ENCODE results near the gene MAD1L1. TPM values are rescaled to one million over a fixed set of nuclear protein-coding genes. Genes with fewer than 3 reads are reported as not detected.
"Not testable (repeated sequence)": the region's sequence is repeated elsewhere in the genome, so short reads cannot be mapped to it uniquely, and the experiment has no call there.

The MAD1L1 gene
- total and polyA plus RNA-seq, 8 donors, result 21.4 to 58.8 (median 22.5) TPM

DNA sequence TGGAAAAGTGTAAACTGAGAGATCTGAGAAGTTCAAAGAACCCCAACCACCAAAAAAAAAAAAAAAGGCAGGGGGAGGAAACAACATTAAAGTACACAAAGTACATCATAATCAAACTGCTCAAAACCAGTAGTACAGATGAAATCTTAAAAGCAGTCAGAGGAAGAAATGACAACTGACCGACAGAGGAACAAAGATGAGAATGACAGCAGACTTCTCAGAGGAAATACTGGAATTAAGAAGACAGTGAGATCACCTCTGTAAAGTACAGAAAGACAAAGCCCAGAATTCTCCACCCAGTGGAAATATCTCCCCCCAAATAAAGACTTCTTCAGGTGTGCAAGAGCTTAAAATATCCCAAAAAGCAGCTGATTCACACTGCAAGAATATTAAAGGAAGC, 403.1 kb downstream of the MAD1L1 start:
- H3K9me3 ChIP-seq; H3K27me3 ChIP-seq; DNase-seq; intact Hi-C loops (cut with DNase I); H3K4me1 ChIP-seq; ATAC-seq; H3K4me3 ChIP-seq; H3K27ac ChIP-seq; H3K36me3 ChIP-seq: not testable (repeated sequence)

DNA sequence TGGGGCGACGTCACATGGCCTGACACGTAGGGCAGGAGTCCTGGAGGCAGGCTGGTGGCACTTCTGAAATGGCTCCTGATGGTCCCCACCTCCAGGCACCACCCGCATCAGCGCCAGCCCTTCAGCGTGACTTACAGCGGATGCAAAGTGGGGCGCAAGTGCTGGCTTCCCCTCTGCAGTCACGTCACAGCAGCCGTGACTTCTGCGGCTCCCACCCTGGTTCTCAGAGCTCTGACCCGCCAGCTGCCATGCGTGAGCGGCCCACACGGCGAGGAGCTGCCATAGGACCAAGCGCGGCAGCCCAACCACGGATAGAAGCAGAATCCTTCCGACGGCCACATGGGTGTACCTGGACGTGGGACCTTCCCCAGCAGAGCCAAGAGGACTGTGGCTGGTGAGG, 403.6 kb downstream of the MAD1L1 start:
- no peaks in the 10 kb centered on the region for H3K4me1 ChIP-seq
- H3K36me3 ChIP-seq, result no peaks in the 10 kb centered on the region
- H3K27ac ChIP-seq, result no peak overlapping the region
- TF ChIP-seq, protein P1, sequence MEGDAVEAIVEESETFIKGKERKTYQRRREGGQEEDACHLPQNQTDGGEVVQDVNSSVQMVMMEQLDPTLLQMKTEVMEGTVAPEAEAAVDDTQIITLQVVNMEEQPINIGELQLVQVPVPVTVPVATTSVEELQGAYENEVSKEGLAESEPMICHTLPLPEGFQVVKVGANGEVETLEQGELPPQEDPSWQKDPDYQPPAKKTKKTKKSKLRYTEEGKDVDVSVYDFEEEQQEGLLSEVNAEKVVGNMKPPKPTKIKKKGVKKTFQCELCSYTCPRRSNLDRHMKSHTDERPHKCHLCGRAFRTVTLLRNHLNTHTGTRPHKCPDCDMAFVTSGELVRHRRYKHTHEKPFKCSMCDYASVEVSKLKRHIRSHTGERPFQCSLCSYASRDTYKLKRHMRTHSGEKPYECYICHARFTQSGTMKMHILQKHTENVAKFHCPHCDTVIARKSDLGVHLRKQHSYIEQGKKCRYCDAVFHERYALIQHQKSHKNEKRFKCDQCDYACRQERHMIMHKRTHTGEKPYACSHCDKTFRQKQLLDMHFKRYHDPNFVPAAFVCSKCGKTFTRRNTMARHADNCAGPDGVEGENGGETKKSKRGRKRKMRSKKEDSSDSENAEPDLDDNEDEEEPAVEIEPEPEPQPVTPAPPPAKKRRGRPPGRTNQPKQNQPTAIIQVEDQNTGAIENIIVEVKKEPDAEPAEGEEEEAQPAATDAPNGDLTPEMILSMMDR (IDR thresholded peaks at IDR 0.05), result no peak
- peaks cover 0 to 8% of the 10 kb centered on the region in 2 donors for H3K9me3 ChIP-seq
- DNase-seq (peak in 2 of 4 donors; percentile 24 to 49), ATAC-seq (no peak)
- no peaks in the 10 kb centered on the region for H3K27me3 ChIP-seq
- no peak overlapping the region for H3K4me3 ChIP-seq
- intact Hi-C loops (cut with DNase I), result no loop called here

DNA sequence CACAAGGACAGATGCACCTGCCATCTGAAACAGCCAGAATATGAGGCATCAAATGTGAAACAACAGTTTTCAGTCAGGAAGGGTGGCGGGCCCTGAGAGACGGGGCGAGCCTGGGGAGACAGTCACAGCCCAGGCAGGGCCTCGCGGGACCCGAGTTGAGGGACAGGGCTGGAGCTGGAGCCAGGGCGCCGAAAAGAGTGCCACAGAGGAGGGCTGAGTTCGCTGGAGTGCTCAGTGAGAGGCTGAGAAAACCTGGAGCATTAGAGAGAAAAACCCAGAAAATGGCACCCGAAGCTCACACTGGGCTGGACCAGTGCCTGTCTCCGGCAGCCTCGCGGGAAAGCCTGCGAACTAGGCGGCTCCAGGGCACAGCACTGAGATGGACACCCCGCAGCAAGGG, 404.6 kb downstream of the MAD1L1 start:
- ATAC-seq; H3K4me3 ChIP-seq; H3K27ac ChIP-seq; H3K36me3 ChIP-seq; H3K4me1 ChIP-seq; H3K9me3 ChIP-seq; intact Hi-C loops (cut with DNase I); H3K27me3 ChIP-seq: not testable (repeated sequence)
- DNase-seq, result peak in 2 of 4 donors; percentile 19 to 57

DNA sequence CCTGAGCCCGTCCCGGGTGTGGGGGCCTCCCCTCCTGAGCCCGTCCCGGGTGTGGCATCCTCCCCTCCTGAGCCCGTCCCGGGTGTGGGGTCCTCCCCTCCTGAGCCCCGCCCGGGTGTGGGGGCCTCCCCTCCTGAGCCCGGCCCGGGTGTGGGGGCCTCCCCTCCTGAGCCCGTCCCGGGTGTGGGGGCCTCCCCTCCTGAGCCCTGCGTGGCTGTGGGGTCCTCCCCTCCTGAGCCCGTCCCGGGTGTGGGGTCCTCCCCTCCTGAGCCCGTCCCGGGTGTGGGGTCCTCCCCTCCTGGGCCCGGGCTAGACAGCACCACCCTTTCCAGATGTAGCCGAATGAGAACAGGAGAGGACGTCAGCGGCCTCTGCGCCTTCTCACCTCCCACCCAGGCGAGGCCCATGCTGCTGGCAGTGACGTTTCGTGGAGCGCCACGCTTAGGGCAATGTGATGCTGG, 405.2 kb downstream of the MAD1L1 start:
- intact Hi-C loops (cut with DNase I); H3K36me3 ChIP-seq; H3K9me3 ChIP-seq; H3K4me1 ChIP-seq; H3K27me3 ChIP-seq; ATAC-seq; H3K27ac ChIP-seq; H3K4me3 ChIP-seq: not testable (repeated sequence)
- DNase-seq, result peak in 1 of 4 donors; percentile 69

DNA sequence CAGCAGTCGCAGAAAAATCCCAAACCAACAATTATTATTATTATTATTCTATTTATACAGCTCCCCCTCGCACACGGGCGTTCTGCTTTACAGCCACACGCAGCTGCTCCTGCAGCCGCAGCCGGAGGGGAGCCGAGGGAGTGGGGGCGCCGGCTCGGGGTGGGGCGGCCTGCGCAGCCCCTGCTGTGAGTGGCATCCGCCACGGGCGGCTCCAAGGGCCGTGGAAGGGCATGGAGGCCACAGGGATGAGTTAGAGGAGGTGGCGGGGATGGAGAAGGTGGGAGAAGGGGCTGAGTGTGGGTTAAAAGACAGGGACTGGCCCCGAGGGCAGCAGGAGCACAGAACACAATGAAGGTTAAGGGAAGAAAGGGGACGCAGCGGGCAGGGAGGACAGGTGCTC, 405.8 kb downstream of the MAD1L1 start:
- H3K4me1 ChIP-seq; intact Hi-C loops (cut with DNase I); H3K27me3 ChIP-seq; ATAC-seq; DNase-seq; H3K27ac ChIP-seq; H3K9me3 ChIP-seq; H3K4me3 ChIP-seq; H3K36me3 ChIP-seq: not testable (repeated sequence)

DNA sequence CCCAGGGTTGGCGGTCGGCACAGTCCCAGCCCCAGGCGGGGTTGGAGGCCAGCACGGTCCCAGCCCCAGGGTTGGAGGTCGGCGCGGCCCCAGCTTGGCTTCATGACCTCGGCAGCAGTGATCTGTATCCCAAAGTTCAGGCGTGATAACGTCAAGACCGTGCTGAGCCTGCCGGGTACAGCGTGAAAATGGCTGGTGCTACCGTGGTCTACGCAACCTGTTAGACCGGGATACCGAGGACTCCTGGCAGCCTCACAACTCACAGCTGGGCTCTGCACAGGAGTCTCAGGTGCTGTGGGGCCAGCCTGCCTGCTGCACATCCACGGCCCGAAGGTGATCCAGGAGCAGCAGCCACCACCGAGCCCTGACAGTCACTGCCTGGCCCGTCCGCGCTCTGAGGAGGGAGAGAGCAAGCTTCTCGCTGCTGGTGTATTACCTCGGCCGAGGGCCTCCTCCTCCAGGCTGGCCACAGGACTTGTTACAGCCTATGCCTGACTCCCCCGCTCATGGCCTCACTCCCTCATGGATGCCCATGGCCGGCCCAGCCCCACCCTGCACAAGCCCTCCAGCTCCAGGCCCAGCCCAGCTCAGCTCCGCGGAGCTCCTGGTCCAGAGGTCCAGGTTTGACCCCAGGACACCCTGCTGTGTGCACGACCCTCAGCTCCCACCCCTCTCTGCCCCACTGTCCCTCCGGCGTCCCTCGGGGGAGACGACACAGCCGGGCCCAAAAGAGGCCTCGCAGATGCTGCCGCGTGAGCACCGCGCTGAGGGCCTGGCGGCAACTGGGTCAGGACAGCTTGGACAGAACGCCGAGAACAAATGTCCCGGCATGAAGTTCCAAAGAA, 406.6 kb downstream of the MAD1L1 start:
- Histone ChIP-seq H3K4me3 (no peak overlapping the region), H3K9me3 (peaks cover 0 to 7% of the 10 kb centered on the region in 2 donors), H3K4me1 (no peaks in the 10 kb centered on the region), H3K36me3 (no peaks in the 10 kb centered on the region), H3K27ac (no peak overlapping the region), H3K27me3 (no peaks in the 10 kb centered on the region)
- peak in 1 of 4 donors; percentile 67 for DNase-seq
- TF ChIP-seq, protein P1 (IDR thresholded peaks at IDR 0.05), result no peak
- ATAC-seq, result no peak
- intact Hi-C loops (cut with DNase I), result no loop called here

DNA sequence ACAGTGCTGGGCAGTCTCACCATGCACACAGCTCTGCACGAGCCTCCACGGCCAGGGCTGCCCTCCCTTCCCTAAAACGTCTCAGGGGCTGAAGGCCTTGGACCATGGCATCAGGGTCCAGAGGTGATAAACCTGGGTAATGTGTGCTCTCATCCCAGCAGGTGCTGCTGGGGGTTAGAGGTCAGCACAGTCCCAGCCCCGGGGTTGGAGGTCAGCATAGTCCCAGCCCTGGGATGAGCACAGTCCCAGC, 407.2 kb downstream of the MAD1L1 start:
- H3K36me3 ChIP-seq; ATAC-seq; intact Hi-C loops (cut with DNase I); H3K27ac ChIP-seq; H3K27me3 ChIP-seq; H3K9me3 ChIP-seq; H3K4me3 ChIP-seq; DNase-seq; H3K4me1 ChIP-seq: not testable (repeated sequence)

DNA sequence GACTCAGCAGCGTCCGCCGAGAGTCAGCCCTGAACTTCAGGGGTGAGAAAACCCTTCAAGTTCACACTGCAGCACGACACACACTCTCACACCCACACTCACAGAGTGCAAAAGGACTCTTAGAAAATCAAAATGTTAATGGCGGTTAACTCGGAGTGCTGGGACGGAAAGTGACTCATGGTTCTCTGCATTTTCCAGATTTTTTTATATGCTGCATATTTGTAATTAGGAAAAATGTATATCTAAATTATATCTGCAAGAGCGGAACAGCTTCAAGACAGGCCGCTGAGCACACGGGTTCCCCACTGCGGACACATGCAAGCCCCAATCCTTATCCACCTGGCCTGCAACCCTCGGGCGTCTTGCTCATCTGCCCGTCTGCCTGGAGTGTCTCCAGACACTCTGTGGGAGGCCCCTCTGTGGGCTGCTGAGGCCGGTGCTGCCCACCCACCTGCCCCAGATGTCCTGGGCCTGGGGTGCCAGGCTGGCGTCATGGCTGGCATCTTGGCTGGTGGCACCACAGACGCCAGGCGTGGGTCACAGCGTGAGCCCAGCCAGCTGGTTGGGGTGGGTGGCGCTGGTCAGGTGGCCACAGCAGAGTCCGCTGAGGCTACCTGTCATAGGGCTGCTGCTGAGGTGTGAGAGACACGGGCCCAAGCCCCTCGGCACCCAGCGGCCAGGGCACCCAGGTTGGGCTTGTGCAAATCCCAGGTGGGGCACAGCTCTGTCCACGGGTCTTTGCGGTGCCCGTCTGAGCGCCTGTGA, 407.7 kb downstream of the MAD1L1 start:
- H3K9me3 ChIP-seq; ATAC-seq; H3K4me1 ChIP-seq; H3K27me3 ChIP-seq; DNase-seq; H3K4me3 ChIP-seq; H3K27ac ChIP-seq; H3K36me3 ChIP-seq; intact Hi-C loops (cut with DNase I): not testable (repeated sequence)

DNA sequence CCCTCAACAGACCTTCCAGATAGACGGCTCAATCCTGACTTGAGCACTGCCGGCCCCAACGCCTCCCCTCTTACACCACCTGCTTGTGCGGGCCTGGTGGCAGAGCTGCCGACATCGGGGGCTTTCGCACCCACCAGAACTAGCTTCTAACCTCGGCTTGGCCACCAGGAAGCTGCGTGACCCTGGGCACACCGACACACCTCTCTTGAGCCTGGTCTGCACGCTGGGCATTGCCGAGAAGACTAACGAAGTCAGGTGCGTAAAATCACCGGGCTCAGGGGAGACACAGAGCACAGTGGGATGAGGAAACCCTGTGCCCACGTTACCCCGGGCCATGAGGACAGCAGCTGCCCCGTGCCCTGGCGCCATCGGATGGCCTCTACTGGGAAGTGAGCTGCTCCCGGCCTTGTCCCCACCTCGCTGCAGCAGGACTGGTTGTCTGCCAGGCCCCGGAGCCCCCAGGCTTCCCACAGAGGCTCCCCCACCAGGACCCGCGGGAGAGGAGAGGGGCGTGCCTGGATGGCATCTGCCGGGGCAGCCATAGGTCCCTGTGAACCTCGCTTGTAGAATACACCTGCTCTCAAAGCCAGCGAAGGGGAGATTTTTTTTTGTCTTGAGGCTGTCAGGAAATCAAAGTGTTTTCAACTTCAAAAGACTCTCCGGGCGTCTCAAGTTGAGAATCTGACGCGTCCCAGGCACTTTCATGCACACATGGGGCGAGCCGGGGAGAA, 408.4 kb downstream of the MAD1L1 start:
- H3K4me1 ChIP-seq; H3K9me3 ChIP-seq; intact Hi-C loops (cut with DNase I); H3K27me3 ChIP-seq; H3K4me3 ChIP-seq; H3K27ac ChIP-seq; ATAC-seq; H3K36me3 ChIP-seq; DNase-seq: not testable (repeated sequence)

All from left lung (tissue), 10 donors.